Endothelial cell of umbilical vein (primary cell): ENCODE results near the gene CSTF2. TPM values are rescaled to one million over a fixed set of nuclear protein-coding genes. Genes with fewer than 3 reads are reported as not detected.

ENCODE experiments used
- BruUV-seq: library from RNA; stranded (reverse); fragments of 400-500 nt; replicated peaks from 2 replicates; lab custom pipeline; 2021; lab: Mats Ljungman, UMichigan
- CTCF ChIA-PET: fragments of 300-600, 350-600 bp; sonication (Branson Sonifier 250); formaldehyde crosslinking; loops from one replicate; lab custom pipeline; 2021; ENCODE audit warnings: antibody characterized with exemption, inconsistent platforms; lab: Charles Lee
- POLR2A ChIA-PET: fragments of 300-600, 350-600 bp; sonication (Branson Sonifier 250); formaldehyde crosslinking; loops from one replicate; lab custom pipeline; 2021; ENCODE audit warnings: antibody characterized with exemption, inconsistent platforms; lab: Charles Lee
- DNase-seq: peaks from one replicate; pipeline ENCODE4 v3.0.0-alpha.2; 2011; ENCODE audit warnings: low read depth, low spot score
- FAIRE-seq: peaks from 2 replicates; lab custom pipeline; 2011; peaks lifted over from hg19 to GRCh38; lab: Jason Lieb, UNC
- H2AFZ ChIP-seq: 2 replicates; pipeline ENCODE4 v1.6.0; 2012; ENCODE audit warnings: low read depth, low read length, control low read depth, inconsistent platforms
- H3K27ac ChIP-seq: 2 replicates; pipeline ENCODE4 v1.5.1; 2011; ENCODE audit warnings: low read depth, mild to moderate bottlenecking, control low read depth, low read length, moderate library complexity; ENCODE audit not compliant: insufficient read depth
- H3K27me3 ChIP-seq, 2 experiments: 2 replicates each; pipeline versions ENCODE4 v1.6.0 to v1.6.1; 2011; ENCODE audit warnings: low read length in 2 of 2, mixed read lengths in 1 of 2; ENCODE audit not compliant: control insufficient read depth in 2 of 2, insufficient read depth in 2 of 2
- H3K36me3 ChIP-seq, 2 experiments: 2 replicates in 1 of 2; 3 replicates in 1 of 2; pipeline ENCODE4 v1.5.1; 2011; ENCODE audit warnings: low read length in 2 of 2, mild to moderate bottlenecking in 1 of 2, moderate library complexity in 1 of 2; ENCODE audit not compliant: control insufficient read depth in 2 of 2, insufficient read depth in 2 of 2; ENCODE audit errors: extremely low read depth in 1 of 2
- H3K4me1 ChIP-seq: 3 replicates; pipeline ENCODE4 v1.5.1; 2011; ENCODE audit warnings: mild to moderate bottlenecking, low read length; ENCODE audit not compliant: control insufficient read depth, insufficient read depth; ENCODE audit errors: extremely low read depth
- H3K4me2 ChIP-seq: 2 replicates; pipeline ENCODE4 v1.6.1; 2011; ENCODE audit warnings: low read length, control low read depth, mixed read lengths; ENCODE audit not compliant: insufficient read depth
- H3K4me3 ChIP-seq, 3 experiments: fragments of 200-600 bp in 1 of 3; sonication (generic), shearing (Covaris generic) in 1 of 3; replicated peaks in 1 of 3; 2 replicates each; pipeline ENCODE4 v1.5.1; 2011 to 2016; ENCODE audit warnings: control low read depth in 3 of 3, low read length in 3 of 3, mild to moderate bottlenecking in 2 of 3, inconsistent platforms in 1 of 3, low read depth in 1 of 3, moderate library complexity in 1 of 3; ENCODE audit not compliant: insufficient read depth in 1 of 3
- H3K79me2 ChIP-seq: 2 replicates; pipeline ENCODE4 v1.6.0; 2012; ENCODE audit warnings: low read length, inconsistent platforms; ENCODE audit not compliant: control insufficient read depth, insufficient read depth
- H3K9ac ChIP-seq: replicated peaks from 2 replicates; pipeline ENCODE3; 2011; ENCODE audit warnings: low read length, control low read depth; ENCODE audit not compliant: insufficient read depth; ENCODE audit errors: extremely low read depth
- H3K9me1 ChIP-seq: replicated peaks from 3 replicates; pipeline ENCODE4 v1.6.0; 2011; ENCODE audit warnings: mild to moderate bottlenecking, low read length; ENCODE audit not compliant: control insufficient read depth, insufficient read depth; ENCODE audit errors: extremely low read depth
- H3K9me3 ChIP-seq: replicated peaks from 2 replicates; pipeline ENCODE4 v1.5.1; 2012; ENCODE audit warnings: low read length, inconsistent platforms; ENCODE audit not compliant: control insufficient read depth, insufficient read depth
- H4K20me1 ChIP-seq: replicated peaks from 2 replicates; pipeline ENCODE3; 2011; ENCODE audit warnings: mild to moderate bottlenecking, low read length; ENCODE audit not compliant: control insufficient read depth, insufficient read depth; ENCODE audit errors: extremely low read depth
- CTCF ChIP-seq, 2 donors: IDR thresholded peaks; 1 replicate in 1 of 2; 2 replicates in 1 of 2; pipeline ENCODE4 v1.5.1; 2011; ENCODE audit warnings: low read length in 2 of 2, mild to moderate bottlenecking in 2 of 2, moderate library complexity in 2 of 2, control low read depth in 1 of 2, inconsistent platforms in 1 of 2, low read depth in 1 of 2; ENCODE audit not compliant: insufficient read depth in 1 of 2; ENCODE audit errors: extremely low read depth in 1 of 2
- EZH2 ChIP-seq: IDR thresholded peaks from 2 replicates; pipeline ENCODE4 v1.6.1; 2012; ENCODE audit warnings: borderline replicate concordance, low read depth, mild to moderate bottlenecking, moderate library complexity, low read length, inconsistent platforms; ENCODE audit not compliant: severe bottlenecking
- FOS ChIP-seq: IDR thresholded peaks from 2 replicates; pipeline ENCODE4 v1.6.1; 2011; ENCODE audit warnings: mild to moderate bottlenecking, low read length, moderate library complexity, borderline replicate concordance; ENCODE audit not compliant: insufficient read depth
- GATA2 ChIP-seq: IDR thresholded peaks from 2 replicates; pipeline ENCODE4 v1.7.0; 2011; ENCODE audit warnings: low read depth, mild to moderate bottlenecking, moderate library complexity, mixed read lengths, low read length; ENCODE audit not compliant: insufficient read length, insufficient read depth
- JUN ChIP-seq: IDR thresholded peaks from 2 replicates; pipeline ENCODE4 v1.6.1; 2011; ENCODE audit warnings: borderline replicate concordance, low read depth; ENCODE audit not compliant: insufficient read length, insufficient read depth
- MYC ChIP-seq: IDR thresholded peaks from one replicate; pipeline ENCODE4 v1.6.1; 2011; ENCODE audit warnings: mild to moderate bottlenecking, low read depth, low read length
- POLR2A ChIP-seq: IDR thresholded peaks from 2 replicates; pipeline ENCODE4 v1.6.1; 2012; ENCODE audit warnings: low read depth, mild to moderate bottlenecking, control low read depth, low read length
- POLR2AphosphoS5 ChIP-seq: IDR thresholded peaks from 2 replicates; pipeline ENCODE4 v1.6.1; 2012; ENCODE audit warnings: low read depth, mild to moderate bottlenecking, control low read depth, low read length, moderate library complexity; ENCODE audit not compliant: insufficient read depth
- dilution Hi-C: fragments of 300-500 bp; cut with MboI; formaldehyde crosslinking; loops from one replicate; pipeline ENCODE4 v1.15.0; 2019; ENCODE audit warnings: low sequenced_read_pairs; ENCODE audit not compliant: extremely low pct_ligation_motif_present
- intact Hi-C: fragments of 100-400 bp; cut with micrococcal nuclease; formaldehyde crosslinking; loops from one replicate; pipeline ENCODE4 v1.10.0; 2022
- polyA plus RNA-seq, 4 experiments: library from polyadenylated mRNA; depleted of rRNA in 3 of 4; stranded (reverse) in 3 of 4; unstranded in 1 of 4; fragments of >200 nt; gene quantifications; 2 replicates each; pipeline versions ENCODE4 v1.2.1 to v1.2.3, GENCODE V29; 2011 to 2012; ENCODE audit warnings: missing spikeins in 1 of 4
- small RNA-seq: library from RNA; depleted of rRNA; stranded (forward); fragments of <200 nt; gene quantifications from one replicate; pipeline ENCODE3, GENCODE V24; 2012; ENCODE audit warnings: low replicate concordance, low read depth; ENCODE audit not compliant: insufficient read depth, insufficient read length
- total RNA-seq: library from RNA; stranded (reverse); gene quantifications from 2 replicates; pipeline ENCODE4 v1.2.3, GENCODE V29; 2021
- TF ChIP-seq, protein P1 (sequence below): IDR thresholded peaks from 2 replicates; pipeline ENCODE4 v1.6.1; 2011; ENCODE audit not compliant: insufficient read depth, insufficient read length

The CSTF2 gene
- total and polyA plus RNA-seq, 2 donors (not counting 3 experiments of a cell fraction or from before 2014, with no cell fraction given): 18.5 to 25.2 TPM

DNA sequence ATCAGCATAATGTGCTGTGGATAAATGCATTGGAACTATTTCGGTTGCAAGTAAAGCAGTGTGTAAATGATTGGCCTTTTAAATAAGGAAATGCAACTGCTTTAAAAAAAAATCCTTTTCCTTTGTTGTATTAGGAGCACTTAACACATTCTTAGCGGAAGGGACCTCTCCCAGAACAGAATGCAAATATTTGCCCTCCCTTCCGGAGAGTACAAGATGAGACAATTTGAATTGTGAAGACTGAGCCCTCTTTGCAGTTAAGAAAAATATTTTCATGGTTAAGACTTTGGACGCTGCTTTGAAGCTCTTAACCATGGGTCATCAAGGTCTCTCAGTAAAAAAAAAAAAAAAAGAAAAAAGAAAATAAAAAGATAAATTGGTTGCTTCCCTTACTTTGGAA, 63.5 kb downstream of the CSTF2 start:
- Histone ChIP-seq H2AFZ (no peak overlapping the region), H3K9me1 (no peaks in the 10 kb centered on the region), H3K9ac (no peak overlapping the region), H3K4me1 (peaks cover 20% of the 10 kb centered on the region), H3K4me2 (peak overlapping the region; percentile 67), H4K20me1 (no peaks in the 10 kb centered on the region), H3K27ac (peak overlapping the region; percentile 18), H3K9me3 (no peaks in the 10 kb centered on the region), H3K4me3 (no peak overlapping the region), H3K36me3 (no peaks in the 10 kb centered on the region), H3K27me3 (no peaks in the 10 kb centered on the region), H3K79me2 (no peaks in the 10 kb centered on the region)
- CTCF ChIA-PET: interaction anchor here (0.7 to 1.4 kb wide), 3 partner anchors 13 to 243 kb away, joined by 3 read pairs; no protein-coding TSS in a partner anchor
- peak; percentile 54 for DNase-seq
- TF ChIP-seq FOS (no peak), POLR2A (no peak), GATA2 (no peak), JUN (no peak), CTCF (IDR thresholded peaks at IDR 0.05; ENCODE audit: extremely low read depth in 1 of 2, insufficient read depth in 1 of 2, low read depth in 1 of 2, low read length in 2 of 2) (no peak), EZH2 (no peak), POLR2AphosphoS5 (no peak), MYC (no peak)
- TF ChIP-seq, protein P1, sequence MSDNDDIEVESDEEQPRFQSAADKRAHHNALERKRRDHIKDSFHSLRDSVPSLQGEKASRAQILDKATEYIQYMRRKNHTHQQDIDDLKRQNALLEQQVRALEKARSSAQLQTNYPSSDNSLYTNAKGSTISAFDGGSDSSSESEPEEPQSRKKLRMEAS: no peak
- no peak for FAIRE-seq
- intact Hi-C loops (no loop called here), dilution Hi-C loops (no loop called here)
- no TSS peak for BruUV-seq
- POLR2A ChIA-PET: no interaction called here

Small RNA genes within 50 kb of the gene (small RNA-seq; reads per million reads assigned to genes)
- not detected for gene RF00411

Other genes with a start within 250 kb of the CSTF2 start
- not detected in 2 replicates for gene TNMD, start 235.5 kb upstream of the CSTF2 start, total RNA-seq
- gene TNMD, start 235.5 kb upstream of the CSTF2 start, polyA plus RNA-seq: not detected in 2 replicates
- 43.1 and 44.6 TPM in 2 replicates for gene TSPAN6, start 183.6 kb upstream of the CSTF2 start, total RNA-seq
- 53.7 and 65.5 TPM in 2 replicates for gene TSPAN6, start 183.6 kb upstream of the CSTF2 start, polyA plus RNA-seq
- gene SRPX2, start 176.2 kb upstream of the CSTF2 start, total RNA-seq: 124 and 133 TPM in 2 replicates
- 260 and 265 TPM in 2 replicates for gene SRPX2, start 176.2 kb upstream of the CSTF2 start, polyA plus RNA-seq
- 18.4 and 25.6 TPM in 2 replicates for gene SYTL4, start 88.3 kb upstream of the CSTF2 start, total RNA-seq
- gene SYTL4, start 88.3 kb upstream of the CSTF2 start, polyA plus RNA-seq: 8.1 and 44.1 TPM in 2 replicates
- gene NOX1, start 54.0 kb downstream of the CSTF2 start, total RNA-seq: not detected in 2 replicates
- gene NOX1, start 54.0 kb downstream of the CSTF2 start, polyA plus RNA-seq: not detected in 2 replicates
- gene XKRX, start 108.5 kb downstream of the CSTF2 start, total RNA-seq: 0.88 and 1.5 TPM in 2 replicates
- 0.33 and 0.37 TPM in 2 replicates for gene XKRX, start 108.5 kb downstream of the CSTF2 start, polyA plus RNA-seq
- not detected in 2 replicates for gene ARL13A, start 149.3 kb downstream of the CSTF2 start, total RNA-seq
- not detected in 2 replicates for gene ARL13A, start 149.3 kb downstream of the CSTF2 start, polyA plus RNA-seq
- gene TRMT2B, start 231.7 kb downstream of the CSTF2 start, total RNA-seq: 21.3 and 22.9 TPM in 2 replicates
- 15.8 and 18.3 TPM in 2 replicates for gene TRMT2B, start 231.7 kb downstream of the CSTF2 start, polyA plus RNA-seq